ENCODE data around the gene TBCK.

- TF ChIP-seq, protein P1, sequence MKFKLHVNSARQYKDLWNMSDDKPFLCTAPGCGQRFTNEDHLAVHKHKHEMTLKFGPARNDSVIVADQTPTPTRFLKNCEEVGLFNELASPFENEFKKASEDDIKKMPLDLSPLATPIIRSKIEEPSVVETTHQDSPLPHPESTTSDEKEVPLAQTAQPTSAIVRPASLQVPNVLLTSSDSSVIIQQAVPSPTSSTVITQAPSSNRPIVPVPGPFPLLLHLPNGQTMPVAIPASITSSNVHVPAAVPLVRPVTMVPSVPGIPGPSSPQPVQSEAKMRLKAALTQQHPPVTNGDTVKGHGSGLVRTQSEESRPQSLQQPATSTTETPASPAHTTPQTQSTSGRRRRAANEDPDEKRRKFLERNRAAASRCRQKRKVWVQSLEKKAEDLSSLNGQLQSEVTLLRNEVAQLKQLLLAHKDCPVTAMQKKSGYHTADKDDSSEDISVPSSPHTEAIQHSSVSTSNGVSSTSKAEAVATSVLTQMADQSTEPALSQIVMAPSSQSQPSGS (CRISPR knock-in tag; IDR thresholded peaks at IDR 0.05; ENCODE audit: borderline replicate concordance, low read depth) = no peak
- TF ChIP-seq, protein P2, sequence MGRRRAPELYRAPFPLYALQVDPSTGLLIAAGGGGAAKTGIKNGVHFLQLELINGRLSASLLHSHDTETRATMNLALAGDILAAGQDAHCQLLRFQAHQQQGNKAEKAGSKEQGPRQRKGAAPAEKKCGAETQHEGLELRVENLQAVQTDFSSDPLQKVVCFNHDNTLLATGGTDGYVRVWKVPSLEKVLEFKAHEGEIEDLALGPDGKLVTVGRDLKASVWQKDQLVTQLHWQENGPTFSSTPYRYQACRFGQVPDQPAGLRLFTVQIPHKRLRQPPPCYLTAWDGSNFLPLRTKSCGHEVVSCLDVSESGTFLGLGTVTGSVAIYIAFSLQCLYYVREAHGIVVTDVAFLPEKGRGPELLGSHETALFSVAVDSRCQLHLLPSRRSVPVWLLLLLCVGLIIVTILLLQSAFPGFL (CRISPR knock-in tag; IDR thresholded peaks at IDR 0.05; ENCODE audit: borderline replicate concordance) = no peak
- TF ChIP-seq, protein P3, sequence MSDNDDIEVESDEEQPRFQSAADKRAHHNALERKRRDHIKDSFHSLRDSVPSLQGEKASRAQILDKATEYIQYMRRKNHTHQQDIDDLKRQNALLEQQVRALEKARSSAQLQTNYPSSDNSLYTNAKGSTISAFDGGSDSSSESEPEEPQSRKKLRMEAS (CRISPR knock-in tag; IDR thresholded peaks at IDR 0.05) = no peak
- no peak for TF ChIP-seq IRF2 (CRISPR knock-in tag; IDR thresholded peaks at IDR 0.05; ENCODE audit: borderline replicate concordance, low read depth)
- TF ChIP-seq JAZF1 (CRISPR knock-in tag; IDR thresholded peaks at IDR 0.05) = no peak
- TF ChIP-seq FOXK1 (CRISPR knock-in tag; IDR thresholded peaks at IDR 0.05) = no peak
- TF ChIP-seq CTCF (IDR thresholded peaks at IDR 0.05) = no peak
- TF ChIP-seq, protein P4, sequence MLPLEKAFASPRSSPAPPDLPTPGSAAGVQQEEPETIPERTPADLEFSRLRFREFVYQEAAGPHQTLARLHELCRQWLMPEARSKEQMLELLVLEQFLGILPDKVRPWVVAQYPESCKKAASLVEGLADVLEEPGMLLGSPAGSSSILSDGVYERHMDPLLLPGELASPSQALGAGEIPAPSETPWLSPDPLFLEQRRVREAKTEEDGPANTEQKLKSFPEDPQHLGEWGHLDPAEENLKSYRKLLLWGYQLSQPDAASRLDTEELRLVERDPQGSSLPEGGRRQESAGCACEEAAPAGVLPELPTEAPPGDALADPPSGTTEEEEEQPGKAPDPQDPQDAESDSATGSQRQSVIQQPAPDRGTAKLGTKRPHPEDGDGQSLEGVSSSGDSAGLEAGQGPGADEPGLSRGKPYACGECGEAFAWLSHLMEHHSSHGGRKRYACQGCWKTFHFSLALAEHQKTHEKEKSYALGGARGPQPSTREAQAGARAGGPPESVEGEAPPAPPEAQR (CRISPR knock-in tag; IDR thresholded peaks at IDR 0.05) = no peak
- TF ChIP-seq, protein P5, sequence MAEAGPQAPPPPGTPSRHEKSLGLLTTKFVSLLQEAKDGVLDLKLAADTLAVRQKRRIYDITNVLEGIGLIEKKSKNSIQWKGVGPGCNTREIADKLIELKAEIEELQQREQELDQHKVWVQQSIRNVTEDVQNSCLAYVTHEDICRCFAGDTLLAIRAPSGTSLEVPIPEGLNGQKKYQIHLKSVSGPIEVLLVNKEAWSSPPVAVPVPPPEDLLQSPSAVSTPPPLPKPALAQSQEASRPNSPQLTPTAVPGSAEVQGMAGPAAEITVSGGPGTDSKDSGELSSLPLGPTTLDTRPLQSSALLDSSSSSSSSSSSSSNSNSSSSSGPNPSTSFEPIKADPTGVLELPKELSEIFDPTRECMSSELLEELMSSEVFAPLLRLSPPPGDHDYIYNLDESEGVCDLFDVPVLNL (CRISPR knock-in tag; IDR thresholded peaks at IDR 0.05; ENCODE audit: borderline replicate concordance, low read depth) = no peak
- no peak for TF ChIP-seq KAT7 (CRISPR knock-in tag; IDR thresholded peaks at IDR 0.05; ENCODE audit: borderline replicate concordance)
- TF ChIP-seq PRDM15 (CRISPR knock-in tag; IDR thresholded peaks at IDR 0.05) = no peak
These were observed 106.0 kb downstream of the TBCK start for GRCh38 chr4:106210021-106210420.

Data from WTC11 (cell line).